Liver (tissue), 9 donors: Measurements from ENCODE around the gene IGF2BP3. TPM values are rescaled to one million over a fixed set of nuclear protein-coding genes. Genes with fewer than 3 reads are reported as not detected.

Experiments
- DNase-seq: peaks from one replicate; pipeline ENCODE4 v3.0.0-alpha.2; 2017; ENCODE audit warnings: low spot score
- H3K27ac ChIP-seq, 2 donors: one replicate each; pipeline ENCODE4 v1.7.0; 2013; ENCODE audit warnings: inconsistent platforms in 2 of 2, low read length in 2 of 2, control low read depth in 1 of 2, low read depth in 1 of 2, mild to moderate bottlenecking in 1 of 2
- H3K27me3 ChIP-seq, 4 donors: one replicate each; pipeline versions ENCODE4 v1.6.1 to v1.7.0; 2013; ENCODE audit warnings: low read length in 3 of 4, inconsistent platforms in 1 of 4, mild to moderate bottlenecking in 1 of 4, moderate library complexity in 1 of 4; ENCODE audit not compliant: control insufficient read depth in 4 of 4, insufficient read depth in 4 of 4
- H3K36me3 ChIP-seq, 4 donors: one replicate each; pipeline versions ENCODE4 v1.6.1 to v1.7.0; 2013; ENCODE audit warnings: low read length in 3 of 4, mild to moderate bottlenecking in 3 of 4, low read depth in 1 of 4, moderate library complexity in 1 of 4; ENCODE audit not compliant: control insufficient read depth in 4 of 4, insufficient read depth in 3 of 4
- H3K4me1 ChIP-seq, 4 donors: one replicate each; pipeline versions ENCODE4 v1.6.1 to v1.7.0; 2013; ENCODE audit warnings: low read length in 3 of 4, mild to moderate bottlenecking in 3 of 4, moderate library complexity in 1 of 4; ENCODE audit not compliant: control insufficient read depth in 4 of 4, insufficient read depth in 4 of 4
- H3K4me3 ChIP-seq, 3 donors: one replicate each; pipeline versions ENCODE4 v1.6.1 to v1.7.0; 2013; ENCODE audit warnings: low read length in 3 of 3, control low read depth in 1 of 3, low read depth in 1 of 3, mild to moderate bottlenecking in 1 of 3
- H3K9ac ChIP-seq, 2 donors: one replicate each; pipeline ENCODE4 v1.7.0; 2013; ENCODE audit warnings: low read length in 2 of 2, mild to moderate bottlenecking in 2 of 2, moderate library complexity in 2 of 2, control low read depth in 1 of 2, low read depth in 1 of 2
- H3K9me3 ChIP-seq, 4 donors: one replicate each; pipeline versions ENCODE4 v1.6.1 to v1.7.0; 2013; ENCODE audit warnings: low read length in 3 of 4; ENCODE audit not compliant: control insufficient read depth in 4 of 4
- ATF3 ChIP-seq: IDR thresholded peaks from 2 replicates; pipeline ENCODE4 v1.6.1; 2016; ENCODE audit warnings: antibody characterized with exemption
- CTCF ChIP-seq: fragments of 150-350 bp; IDR thresholded peaks from 2 replicates; pipeline ENCODE4 v1.5.1; 2017; ENCODE audit warnings: improper control_type of control experiment, low read depth, low read length; ENCODE audit not compliant: missing input control
- EGR1 ChIP-seq, 2 donors: IDR thresholded peaks; 2 replicates each; pipeline ENCODE4 v1.6.1; 2016 to 2018; ENCODE audit warnings: antibody characterized with exemption in 2 of 2, low read depth in 2 of 2
- FOXA1 ChIP-seq: IDR thresholded peaks from 2 replicates; pipeline ENCODE4 v1.6.1; 2016; ENCODE audit warnings: antibody characterized with exemption
- FOXA2 ChIP-seq: IDR thresholded peaks from 2 replicates; pipeline ENCODE4 v1.6.1; 2016; ENCODE audit warnings: antibody characterized with exemption
- GABPA ChIP-seq, 2 donors: IDR thresholded peaks in 1 of 2; conservative IDR thresholded peaks in 1 of 2; 2 replicates each; pipeline ENCODE4 v1.6.1; 2016; ENCODE audit warnings: antibody characterized with exemption in 2 of 2, mild to moderate bottlenecking in 1 of 2, moderate library complexity in 1 of 2
- HNF4A ChIP-seq, 2 donors: conservative IDR thresholded peaks; 2 replicates each; pipeline ENCODE4 v1.6.1; 2016; ENCODE audit warnings: antibody characterized with exemption in 2 of 2, mild to moderate bottlenecking in 2 of 2
- HNF4G ChIP-seq: IDR thresholded peaks from 2 replicates; pipeline ENCODE4 v1.6.1; 2016; ENCODE audit warnings: antibody characterized with exemption
- JUND ChIP-seq, 2 donors: IDR thresholded peaks; 2 replicates each; pipeline ENCODE4 v1.6.1; 2016; ENCODE audit warnings: antibody characterized with exemption in 2 of 2
- MAX ChIP-seq: IDR thresholded peaks from 2 replicates; pipeline ENCODE4 v1.6.1; 2016; ENCODE audit warnings: antibody characterized with exemption
- NR2F2 ChIP-seq: IDR thresholded peaks from 2 replicates; pipeline ENCODE4 v1.6.1; 2016; ENCODE audit warnings: antibody characterized with exemption
- RAD21 ChIP-seq, 2 donors: IDR thresholded peaks; 2 replicates each; pipeline ENCODE4 v1.6.1; 2016; ENCODE audit warnings: antibody characterized with exemption in 2 of 2, mild to moderate bottlenecking in 2 of 2
- REST ChIP-seq: IDR thresholded peaks from 2 replicates; pipeline ENCODE4 v1.6.1; 2016; ENCODE audit warnings: antibody characterized with exemption, mild to moderate bottlenecking
- RXRA ChIP-seq, 2 donors: IDR thresholded peaks; 2 replicates each; pipeline ENCODE4 v1.6.1; 2017 to 2018; ENCODE audit warnings: antibody characterized with exemption in 2 of 2, mild to moderate bottlenecking in 1 of 2
- TAF1 ChIP-seq: conservative IDR thresholded peaks from 2 replicates; pipeline ENCODE4 v1.6.1; 2016; ENCODE audit warnings: antibody characterized with exemption, mild to moderate bottlenecking
- YY1 ChIP-seq: IDR thresholded peaks from 2 replicates; pipeline ENCODE4 v1.6.1; 2016; ENCODE audit warnings: antibody characterized with exemption, mild to moderate bottlenecking
- ZBTB33 ChIP-seq: IDR thresholded peaks from 2 replicates; pipeline ENCODE4 v1.6.1; 2016; ENCODE audit warnings: antibody characterized with exemption
- WGBS: extraction: QIAGEN DNeasy Blood & Tissue Kit; methylation state at CpG from one replicate; pipeline ENCODE4 v1.1.7; 2013; 5-methylcytosine and 5-hydroxymethylcytosine counted together
- polyA plus RNA-seq, 2 donors: library from polyadenylated mRNA; stranded (reverse) in 1 of 2; unstranded in 1 of 2; fragments of 200-250 nt in 1 of 2; fragments of >200 nt in 1 of 2; fragmentation: Nextera tagmentation in 1 of 2; extraction: Ambion mirVana in 1 of 2; gene quantifications; one replicate each; pipeline versions ENCODE4 v1.2.1 to v1.2.3, GENCODE V29; 2013 to 2015
- total RNA-seq, 2 donors: library from RNA; depleted of rRNA; stranded (reverse); fragments of >200 nt; gene quantifications; one replicate each; pipeline ENCODE4 v1.2.3, GENCODE V29; 2014
- donor health status: healthy.
- donor health status: healthy.
- donor health status: healthy.
- donor health status: healthy.
- donor health status: healthy.

The IGF2BP3 gene
- total and polyA plus RNA-seq, 4 donors = 0.17 to 28.4 (median 0.23) TPM; not detected in 1

- no peak for DNase-seq
These were observed 76.7 kb downstream of the IGF2BP3 start for GRCh38 chr7:23393636-23394035.

More at GRCh38 chr7:23393636-23394035, 76.7 kb downstream of the IGF2BP3 start:
- Histone ChIP-seq H3K4me1 (peaks cover 2 to 10% (median 5%) of the 10 kb centered on the region in 4 donors), H3K27me3 (no peaks in the 10 kb centered on the region), H3K9me3 (no peaks in the 10 kb centered on the region), H3K9ac (no peak overlapping the region), H3K36me3 (no peaks in the 10 kb centered on the region), H3K4me3 (no peak overlapping the region), H3K27ac (no peak overlapping the region)
- 94% methylated on average over 3 of the region's 3 CpGs for WGBS
- no peak for TF ChIP-seq ZBTB33
- no peak for TF ChIP-seq HNF4A (conservative IDR thresholded peaks at IDR 0.05)
- TF ChIP-seq RAD21 (IDR thresholded peaks at IDR 0.05) = no peak
- no peak for TF ChIP-seq GABPA (IDR thresholded peaks at IDR 0.05 in 1 of 2, conservative IDR thresholded peaks at IDR 0.05 in 1 of 2)
- TF ChIP-seq NR2F2 = no peak
- no peak for TF ChIP-seq EGR1 (IDR thresholded peaks at IDR 0.05; ENCODE audit: low read depth in 2 of 2)
- TF ChIP-seq HNF4G = no peak
- TF ChIP-seq FOXA1 = no peak
- no peak for TF ChIP-seq FOXA2
- TF ChIP-seq CTCF = no peak
- TF ChIP-seq REST = no peak
- TF ChIP-seq JUND (IDR thresholded peaks at IDR 0.05) = no peak
- TF ChIP-seq YY1 = no peak
- no peak for TF ChIP-seq TAF1
- TF ChIP-seq ATF3 = no peak
- TF ChIP-seq RXRA (IDR thresholded peaks at IDR 0.05) = no peak
- no peak for TF ChIP-seq MAX
